Heart left ventricle (tissue), 16 donors: Measurements from ENCODE around the gene NFKB1. TPM values are rescaled to one million over a fixed set of nuclear protein-coding genes. Genes with fewer than 3 reads are reported as not detected.
"Not testable (repeated sequence)": the region's sequence is repeated elsewhere in the genome, so short reads cannot be mapped to it uniquely, and the experiment has no call there.

Experiments
- ATAC-seq, 4 donors: fragments of 200-7000 bp; cut with Tn5 transposase; one replicate each; pipeline ENCODE4 v1.9.1; 2020 to 2022; ENCODE audit warnings: moderate library complexity in 4 of 4, mild to moderate bottlenecking in 3 of 4, moderate number of reproducible peaks in 1 of 4
- DNase-seq, 5 donors: peaks; one replicate each; pipeline ENCODE4 v3.0.0-alpha.2; 2020
- H3K27ac ChIP-seq, 12 donors: fragments of 200-600 bp; sonication (generic) in 4 of 12; one replicate each; pipeline versions ENCODE4 v1.5.0 to v1.8.0; 2016 to 2022; ENCODE audit warnings: mild to moderate bottlenecking in 2 of 12
- H3K27me3 ChIP-seq, 9 donors: fragments of 200-600 bp; sonication (generic) in 2 of 9; one replicate each; pipeline versions ENCODE4 v1.5.1 to v1.8.0; 2016 to 2022; ENCODE audit warnings: mild to moderate bottlenecking in 3 of 9
- H3K36me3 ChIP-seq, 9 donors: fragments of 200-600 bp; sonication (generic) in 2 of 9; one replicate each; pipeline versions ENCODE4 v1.5.0 to v1.8.0; 2018 to 2022; ENCODE audit warnings: mild to moderate bottlenecking in 2 of 9
- H3K4me1 ChIP-seq, 12 donors: fragments of 200-600 bp; sonication (generic) in 4 of 12; one replicate each; pipeline versions ENCODE4 v1.5.0 to v1.8.0; 2016 to 2022; ENCODE audit warnings: mild to moderate bottlenecking in 3 of 12
- H3K4me3 ChIP-seq, 12 donors: fragments of 200-600 bp; sonication (generic) in 4 of 12; one replicate each; pipeline versions ENCODE4 v1.5.0 to v1.8.0; 2017 to 2022; ENCODE audit warnings: mild to moderate bottlenecking in 9 of 12, moderate library complexity in 4 of 12
- H3K9me3 ChIP-seq, 12 donors: fragments of 200-600 bp; sonication (generic) in 4 of 12; one replicate each; pipeline versions ENCODE4 v1.5.0 to v1.8.0; 2016 to 2022; ENCODE audit warnings: mild to moderate bottlenecking in 1 of 12
- POLR2A ChIP-seq, 2 donors: fragments of 450-650 bp; IDR thresholded peaks; one replicate each; pipeline ENCODE4 v1.6.1; 2017; ENCODE audit warnings: antibody characterized with exemption in 2 of 2, mild to moderate bottlenecking in 2 of 2, moderate library complexity in 2 of 2
- WGBS, 4 donors: extraction: QIAGEN DNeasy Blood & Tissue Kit in 2 of 4; methylation state at CpG; one replicate each; pipeline versions ENCODE4 v1.1.5 to v1.1.7; 2013 to 2018; 5-methylcytosine and 5-hydroxymethylcytosine counted together
- intact Hi-C, 10 donors: fragments of 100-400 bp; cut with DNase I; formaldehyde crosslinking; loops; one replicate each; pipeline versions ENCODE4 v1.11.1 to v1.14.2; 2022
- polyA plus RNA-seq, 2 donors: library from polyadenylated mRNA; stranded (reverse); fragments of 200-250 nt; gene quantifications; one replicate each; pipeline ENCODE4 v1.2.3, GENCODE V29; 2013
- total RNA-seq, 9 donors: library from RNA; depleted of rRNA in 2 of 9; stranded (reverse); fragments of >200 nt in 2 of 9; fragmentation: NEBNext Ultra II Directional in 3 of 9; extraction: Animal tissue kit (Norgen Biotek cat#: 25700) in 3 of 9; gene quantifications; one replicate each; pipeline versions ENCODE4 v1.1.0 to v1.2.4, GENCODE V29; 2016 to 2023
- TF ChIP-seq, protein P1 (sequence below), 12 donors: fragments of 200-600 bp; sonication (generic) in 4 of 12; IDR thresholded peaks; one replicate each; pipeline versions ENCODE4 v1.5.0 to v1.8.0; 2018 to 2022; ENCODE audit warnings: antibody characterized with exemption in 12 of 12, mild to moderate bottlenecking in 5 of 12
- donor health status: ischemic (EF 13 %, LVEDD 7.1; RV severe dilation, severe dysfunction).
- donor health status: healthy with polysubstance abuse.
- donor health status: DM: no; HTN: yes; CAD: no.
- donor health status: DM: no; HTN: no; CAD: no.
- donor health status: ischemic (EF 25% LVEDD 6.9; RV normal size, moderate dysfunction).
- donor health status: ischemic (EF 25% LVEDD 5.7; RV mildly dilated, moderate dysfunction).
- donor health status: healthy.
- donor health status: DM: yes; HTN: yes; CAD: no.
- donor health status: ischemic (EF 35%, LVEDD 5.7; RV mildly dilated, moderate dysfunction).
- donor health status: nonischemic (EF 11% LVEDD 7.7; RV severe dilation, severe dysfunction).
- donor health status: DM: yes; HTN: yes; CAD: no.
- donor health status: PGD.
- donor health status: ischemic (EF 29% LVEDD 5.4; RV normal size, mild dysfunction).
- donor health status: nonischemic (EF 23%, LVEDD 6.1; RV moderate dilation, normal function).

The NFKB1 gene
- total and polyA plus RNA-seq, 11 donors = 4.8 to 34.1 (median 19.2) TPM

DNA sequence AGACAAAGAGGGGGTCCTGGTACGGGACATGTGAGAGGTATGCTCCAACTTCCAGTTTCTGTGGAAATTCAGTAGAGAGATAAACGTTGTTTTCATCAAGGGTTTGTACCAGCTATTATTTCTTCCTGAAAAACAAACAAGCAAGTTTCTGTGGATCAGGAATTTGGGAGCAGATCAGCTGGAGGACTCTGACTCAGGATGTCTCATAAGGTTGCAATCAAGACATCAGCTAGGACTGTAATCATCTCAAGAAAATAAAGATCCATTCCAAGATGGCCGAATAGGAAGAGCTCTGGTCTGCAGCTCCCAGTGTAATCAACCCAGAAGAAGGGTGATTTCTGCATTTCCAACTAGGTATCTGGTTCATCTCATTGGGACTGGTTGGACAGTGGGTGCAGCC is 23.5 kb upstream of the NFKB1 start:
- no peak for ATAC-seq
- Histone ChIP-seq H3K4me3 (no peak overlapping the region), H3K36me3 (no peaks in the 10 kb centered on the region), H3K9me3 (peaks cover 0 to 42% (median 1%) of the 10 kb centered on the region in 12 donors), H3K27ac (no peak overlapping the region), H3K4me1 (no peaks in the 10 kb centered on the region), H3K27me3 (no peaks in the 10 kb centered on the region)
- 83 to 90% (median 86%) methylated on average over 3 of the region's 3 CpGs for WGBS, 4 donors
- TF ChIP-seq, protein P1, sequence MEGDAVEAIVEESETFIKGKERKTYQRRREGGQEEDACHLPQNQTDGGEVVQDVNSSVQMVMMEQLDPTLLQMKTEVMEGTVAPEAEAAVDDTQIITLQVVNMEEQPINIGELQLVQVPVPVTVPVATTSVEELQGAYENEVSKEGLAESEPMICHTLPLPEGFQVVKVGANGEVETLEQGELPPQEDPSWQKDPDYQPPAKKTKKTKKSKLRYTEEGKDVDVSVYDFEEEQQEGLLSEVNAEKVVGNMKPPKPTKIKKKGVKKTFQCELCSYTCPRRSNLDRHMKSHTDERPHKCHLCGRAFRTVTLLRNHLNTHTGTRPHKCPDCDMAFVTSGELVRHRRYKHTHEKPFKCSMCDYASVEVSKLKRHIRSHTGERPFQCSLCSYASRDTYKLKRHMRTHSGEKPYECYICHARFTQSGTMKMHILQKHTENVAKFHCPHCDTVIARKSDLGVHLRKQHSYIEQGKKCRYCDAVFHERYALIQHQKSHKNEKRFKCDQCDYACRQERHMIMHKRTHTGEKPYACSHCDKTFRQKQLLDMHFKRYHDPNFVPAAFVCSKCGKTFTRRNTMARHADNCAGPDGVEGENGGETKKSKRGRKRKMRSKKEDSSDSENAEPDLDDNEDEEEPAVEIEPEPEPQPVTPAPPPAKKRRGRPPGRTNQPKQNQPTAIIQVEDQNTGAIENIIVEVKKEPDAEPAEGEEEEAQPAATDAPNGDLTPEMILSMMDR (IDR thresholded peaks at IDR 0.05) = no peak
- TF ChIP-seq POLR2A (IDR thresholded peaks at IDR 0.05) = no peak
- DNase-seq = no peak
- intact Hi-C loops = no loop called here

DNA sequence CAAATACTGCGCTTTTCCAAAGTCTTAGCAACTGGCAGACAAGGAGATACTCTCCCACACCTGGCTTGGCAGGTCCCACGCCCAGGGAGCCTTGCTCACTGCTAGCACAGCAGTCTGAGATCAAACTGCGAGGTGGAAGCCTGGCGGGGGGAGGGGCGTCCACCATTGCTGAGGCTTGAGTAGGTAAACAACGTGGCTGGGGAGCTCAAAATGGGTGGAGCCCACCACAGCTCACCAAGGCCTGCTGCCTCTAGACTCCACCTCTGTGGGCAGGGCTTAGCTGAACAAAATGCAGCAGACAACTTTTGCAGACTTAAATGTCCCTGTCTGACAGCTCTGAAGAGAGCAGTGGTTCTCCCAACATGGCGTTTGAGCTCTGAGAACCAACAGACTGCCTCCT is 23.0 kb upstream of the NFKB1 start:
- DNase-seq (no peak), ATAC-seq (no peak)
- Histone ChIP-seq H3K9me3 (peaks cover 0 to 42% (median 1%) of the 10 kb centered on the region in 12 donors), H3K27ac (no peak overlapping the region), H3K4me3 (no peak overlapping the region), H3K27me3 (no peaks in the 10 kb centered on the region), H3K4me1 (no peaks in the 10 kb centered on the region), H3K36me3 (no peaks in the 10 kb centered on the region)
- intact Hi-C loops = no loop called here
- TF ChIP-seq, protein P1 (IDR thresholded peaks at IDR 0.05) = no peak
- no peak for TF ChIP-seq POLR2A (IDR thresholded peaks at IDR 0.05)
- WGBS, 4 donors = 65 to 81% (median 76%) methylated on average over 2 to 7 of the region's 7 CpGs

DNA sequence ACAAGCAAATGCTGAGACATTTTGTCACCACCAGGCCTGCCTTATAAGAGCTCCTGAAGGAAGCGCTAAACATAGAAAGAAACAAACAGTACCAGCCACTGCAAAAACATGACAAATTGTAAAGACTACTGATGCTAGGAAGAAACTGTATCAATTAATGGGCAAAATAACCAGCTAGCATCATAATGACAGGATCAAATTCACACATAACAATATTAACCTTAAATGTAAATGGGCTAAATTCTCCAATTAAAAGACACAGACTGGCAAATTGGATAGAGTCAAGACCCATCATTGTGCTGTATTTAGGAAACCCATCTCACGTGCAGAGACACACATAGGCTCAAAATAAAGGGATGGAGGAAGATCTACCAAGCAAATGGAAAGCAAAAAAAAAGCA is 21.3 kb upstream of the NFKB1 start:
- intact Hi-C loops, ATAC-seq, H3K27me3 ChIP-seq, H3K4me1 ChIP-seq, H3K36me3 ChIP-seq, DNase-seq, H3K27ac ChIP-seq, H3K4me3 ChIP-seq: not testable (repeated sequence)
- H3K9me3 ChIP-seq = peaks cover 0 to 39% (median 1%) of the 10 kb centered on the region in 12 donors
- 86 to 92% (median 90%) methylated on average over 2 of the region's 2 CpGs for WGBS, 4 donors

DNA sequence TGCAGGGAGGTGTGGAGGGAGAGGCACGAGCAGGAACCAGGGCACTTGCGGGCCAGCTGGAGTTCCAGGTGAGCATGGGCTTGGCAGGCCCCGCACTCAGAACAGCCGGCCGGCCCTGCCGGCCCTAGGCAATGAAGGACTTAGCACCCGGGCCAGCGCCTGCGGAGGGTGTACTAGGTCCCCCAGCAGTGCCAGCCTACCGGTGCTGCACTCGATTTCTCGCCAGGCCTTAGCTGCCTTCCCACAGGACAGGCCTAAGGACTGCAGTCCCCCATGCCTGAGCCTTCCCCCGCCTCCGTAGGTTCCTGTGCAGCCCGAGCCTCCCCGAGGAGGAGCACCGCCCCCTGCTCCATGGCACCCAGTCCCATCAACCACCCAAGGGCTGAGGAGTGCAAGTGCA is 18.0 kb upstream of the NFKB1 start:
- H3K27ac ChIP-seq = no peak overlapping the region
- H3K9me3 ChIP-seq = peaks cover 0 to 15% (median under 1%) of the 10 kb centered on the region in 12 donors
- H3K4me3 ChIP-seq = no peak overlapping the region
- no peaks in the 10 kb centered on the region for H3K27me3 ChIP-seq
- WGBS, 4 donors = 94 to 97% (median 94%) methylated on average over 12 to 17 of the region's 17 CpGs
- DNase-seq (no peak), ATAC-seq (no peak)
- intact Hi-C loops = no loop called here
- no peaks in the 10 kb centered on the region for H3K4me1 ChIP-seq
- no peaks in the 10 kb centered on the region for H3K36me3 ChIP-seq
- TF ChIP-seq, protein P1 (IDR thresholded peaks at IDR 0.05) = no peak
- TF ChIP-seq POLR2A (IDR thresholded peaks at IDR 0.05) = no peak

DNA sequence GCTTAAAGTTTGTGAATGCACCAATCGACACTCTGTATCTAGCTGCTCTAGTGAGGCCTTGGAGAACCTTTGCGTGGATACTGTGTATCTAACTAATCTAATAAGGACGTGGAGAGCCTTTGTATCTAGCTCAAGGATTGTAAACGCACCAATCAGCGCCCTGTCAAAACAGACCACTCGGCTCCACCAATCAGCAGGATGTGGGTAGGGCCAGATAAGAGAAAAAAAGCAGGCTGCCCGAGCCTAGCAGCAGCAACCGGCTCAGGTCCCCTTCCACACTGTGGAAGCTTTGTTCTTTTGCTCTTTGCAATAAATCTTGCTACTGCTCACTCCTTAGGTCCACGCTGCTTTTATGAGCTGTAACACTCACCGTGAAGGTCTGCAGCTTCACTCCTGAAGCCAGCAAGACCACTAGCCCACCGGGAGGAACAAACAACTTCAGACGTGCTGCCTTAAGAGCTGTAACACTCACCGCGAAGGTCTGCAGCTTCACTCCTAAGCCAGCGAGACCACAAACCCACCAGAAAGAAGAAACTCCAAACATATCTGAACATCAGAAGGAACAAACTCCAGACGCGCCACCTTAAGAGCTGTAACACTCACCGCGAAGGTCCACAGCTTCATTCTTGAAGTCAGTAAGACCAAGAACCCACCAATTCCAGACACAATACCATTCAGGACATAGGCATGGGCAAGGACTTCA is 17.0 kb upstream of the NFKB1 start:
- intact Hi-C loops, ATAC-seq, H3K27ac ChIP-seq, DNase-seq, H3K4me3 ChIP-seq, H3K4me1 ChIP-seq, H3K36me3 ChIP-seq, H3K27me3 ChIP-seq: not testable (repeated sequence)
- WGBS, 4 donors = 84 to 87% (median 85%) methylated on average over 19 of the region's 19 CpGs
- H3K9me3 ChIP-seq = peaks cover 0 to 15% (median 0%) of the 10 kb centered on the region in 12 donors
